Measurements from ENCODE around the gene THRB.

The THRB gene

GRCh38 chr3:24355806-24356205, 138.8 kb downstream of the THRB start:
- no peaks in the 10 kb centered on the region for H3K4me1 Mint-ChIP-seq

GRCh38 chr3:24354230-24354629, 140.4 kb downstream of the THRB start:
- no peak overlapping the region for H3K4me3 Mint-ChIP-seq
- H3K9me3 Mint-ChIP-seq = peaks cover 10% of the 10 kb centered on the region
- H3K4me1 Mint-ChIP-seq = no peaks in the 10 kb centered on the region
- peaks cover 2% of the 10 kb centered on the region for H3K27me3 Mint-ChIP-seq
- no peak overlapping the region for H3K27ac Mint-ChIP-seq
- H3K36me3 Mint-ChIP-seq = no peaks in the 10 kb centered on the region

More at GRCh38 chr3:24355806-24356205, 138.8 kb downstream of the THRB start:
- peaks cover 2% of the 10 kb centered on the region for H3K27me3 Mint-ChIP-seq
- H3K4me3 Mint-ChIP-seq = no peak overlapping the region
- H3K36me3 Mint-ChIP-seq = no peaks in the 10 kb centered on the region
- peaks cover 10% of the 10 kb centered on the region for H3K9me3 Mint-ChIP-seq
- H3K27ac Mint-ChIP-seq = no peak overlapping the region

- Mint-ChIP-seq H3K36me3 (no peaks in the 10 kb centered on the region), H3K9me3 (peaks cover 6% of the 10 kb centered on the region), H3K27ac (no peak overlapping the region), H3K4me3 (no peak overlapping the region), H3K4me1 (no peaks in the 10 kb centered on the region), H3K27me3 (peaks cover 2% of the 10 kb centered on the region)
Observed at GRCh38 chr3:24352893-24353553, 141.6 kb downstream of the THRB start.

- Mint-ChIP-seq H3K27me3 (peaks cover 2% of the 10 kb centered on the region), H3K9me3 (peaks cover 6% of the 10 kb centered on the region), H3K4me3 (no peak overlapping the region)
Observed at GRCh38 chr3:24351779-24352469, 142.7 kb downstream of the THRB start.

DNA sequence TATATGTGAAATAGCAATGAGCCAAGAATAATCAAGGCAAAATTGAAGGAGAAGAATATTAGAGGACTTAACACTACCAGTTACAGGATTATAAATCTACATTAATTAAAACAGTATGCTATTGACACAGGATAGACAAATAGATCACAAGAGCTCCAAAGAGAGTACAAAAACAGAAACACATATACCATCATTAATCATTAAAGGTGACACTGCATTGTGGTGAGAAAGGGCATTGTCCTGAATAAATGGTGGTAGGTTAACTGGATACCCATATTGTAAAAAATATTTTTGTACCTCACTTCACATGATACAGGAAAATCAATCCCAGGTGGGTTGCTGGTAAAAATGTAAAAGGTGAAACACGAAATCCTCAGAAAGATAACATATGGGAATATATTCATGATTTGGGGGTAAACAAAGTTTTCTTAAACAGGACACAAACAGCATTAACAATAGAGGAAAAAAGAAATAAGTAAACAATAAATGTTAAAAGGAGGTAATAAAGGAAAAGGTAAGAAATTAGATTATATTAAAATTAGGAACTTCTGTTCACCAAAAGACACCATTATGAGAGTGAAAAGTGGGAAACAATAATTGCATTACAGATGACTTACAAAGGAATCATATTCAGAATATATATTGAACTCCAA, 145.2 kb downstream of the THRB start:
- H3K36me3 Mint-ChIP-seq = no peaks in the 10 kb centered on the region
- H3K4me3 Mint-ChIP-seq = no peak overlapping the region
- H3K27me3 Mint-ChIP-seq = peaks cover 3% of the 10 kb centered on the region
- H3K9me3 Mint-ChIP-seq = peaks cover 6% of the 10 kb centered on the region
- no peak overlapping the region for H3K27ac Mint-ChIP-seq
- H3K4me1 Mint-ChIP-seq = no peaks in the 10 kb centered on the region

More at GRCh38 chr3:24351779-24352469, 142.7 kb downstream of the THRB start:
- Mint-ChIP-seq H3K4me1 (no peaks in the 10 kb centered on the region), H3K36me3 (no peaks in the 10 kb centered on the region), H3K27ac (no peak overlapping the region)

DNA sequence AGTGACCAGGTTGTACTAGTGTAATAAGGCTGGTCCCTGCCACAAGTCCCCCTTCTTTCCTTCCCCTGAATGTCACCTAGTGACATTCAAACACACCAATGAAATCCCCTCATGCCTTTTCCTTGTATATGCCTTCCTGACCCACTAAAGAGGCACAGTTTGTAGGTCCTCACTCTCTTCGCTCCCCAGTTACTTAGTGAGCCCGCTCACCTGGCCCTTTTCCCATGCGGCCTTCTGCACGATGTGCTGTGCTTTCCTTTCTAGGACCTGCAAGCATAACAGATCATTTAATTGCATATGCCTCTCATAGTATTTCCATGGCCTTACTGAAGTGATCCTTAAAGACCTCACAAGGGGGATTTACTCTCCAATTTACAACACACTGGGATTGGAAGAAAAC, 146.3 kb downstream of the THRB start:
- Mint-ChIP-seq H3K4me3 (no peak overlapping the region), H3K9me3 (peaks cover 6% of the 10 kb centered on the region), H3K4me1 (no peaks in the 10 kb centered on the region), H3K27ac (no peak overlapping the region), H3K36me3 (no peaks in the 10 kb centered on the region), H3K27me3 (peaks cover 5% of the 10 kb centered on the region)

- H3K36me3 Mint-ChIP-seq = no peaks in the 10 kb centered on the region
- no peaks in the 10 kb centered on the region for H3K9me3 Mint-ChIP-seq
- peaks cover 5% of the 10 kb centered on the region for H3K27me3 Mint-ChIP-seq
- H3K4me3 Mint-ChIP-seq = no peak overlapping the region
- H3K4me1 Mint-ChIP-seq = no peaks in the 10 kb centered on the region
- H3K27ac Mint-ChIP-seq = no peak overlapping the region
Observed at GRCh38 chr3:24344784-24345439, 149.7 kb downstream of the THRB start.

GRCh38 chr3:24343084-24343783, 151.4 kb downstream of the THRB start:
- Mint-ChIP-seq H3K27me3 (peaks cover 3% of the 10 kb centered on the region), H3K9me3 (no peaks in the 10 kb centered on the region), H3K36me3 (no peaks in the 10 kb centered on the region), H3K27ac (no peak overlapping the region), H3K4me1 (no peaks in the 10 kb centered on the region), H3K4me3 (no peak overlapping the region)

GRCh38 chr3:24342275-24342674, 152.4 kb downstream of the THRB start:
- no peaks in the 10 kb centered on the region for H3K4me1 Mint-ChIP-seq

DNA sequence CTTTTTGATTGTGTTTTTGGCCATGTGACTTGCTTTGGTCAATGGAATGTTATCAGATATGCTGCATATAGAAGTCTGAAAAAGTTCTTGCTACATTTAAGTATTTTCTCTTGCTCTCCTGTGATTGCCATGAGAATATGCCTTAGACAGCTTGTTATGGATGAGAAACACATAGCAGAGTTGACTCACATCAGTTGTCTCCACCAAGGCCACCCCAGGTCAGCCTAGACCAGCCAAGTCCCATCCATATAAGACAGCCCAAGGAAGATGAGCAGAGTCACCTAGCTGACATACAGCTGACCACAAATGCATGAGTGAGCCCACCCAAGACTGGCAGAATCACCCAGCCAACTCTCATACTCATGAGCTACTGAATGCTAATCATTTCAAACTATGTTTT, 153.0 kb downstream of the THRB start:
- Mint-ChIP-seq H3K36me3 (no peaks in the 10 kb centered on the region), H3K27ac (no peak overlapping the region), H3K4me3 (no peak overlapping the region), H3K9me3 (no peaks in the 10 kb centered on the region), H3K4me1 (no peaks in the 10 kb centered on the region), H3K27me3 (peaks cover 2% of the 10 kb centered on the region)

More at GRCh38 chr3:24342275-24342674, 152.4 kb downstream of the THRB start:
- Mint-ChIP-seq H3K27ac (no peak overlapping the region), H3K27me3 (peaks cover 2% of the 10 kb centered on the region), H3K4me3 (no peak overlapping the region), H3K36me3 (no peaks in the 10 kb centered on the region), H3K9me3 (no peaks in the 10 kb centered on the region)

DNA sequence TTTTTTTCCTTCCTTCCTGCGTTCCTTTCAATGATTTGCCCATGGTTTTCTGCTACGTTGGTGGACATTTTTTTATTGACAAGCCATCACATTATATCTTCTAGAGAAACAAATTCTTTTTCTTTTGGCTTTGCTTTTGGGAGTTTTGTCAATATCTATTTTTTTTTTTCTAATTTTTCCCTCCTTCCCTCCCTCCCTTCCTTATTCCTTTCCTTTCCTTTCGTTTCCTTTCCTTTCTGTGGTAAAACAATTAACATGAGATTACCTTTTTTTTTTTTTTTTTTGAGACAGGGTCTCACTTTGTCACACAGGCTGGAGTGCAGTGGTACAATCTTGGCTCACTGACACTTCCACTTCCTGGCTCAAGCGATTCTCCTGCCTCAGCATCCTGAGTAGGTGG, 153.7 kb downstream of the THRB start:
- Mint-ChIP-seq H3K27me3 (peaks cover 2% of the 10 kb centered on the region), H3K27ac (no peak overlapping the region), H3K4me1 (no peaks in the 10 kb centered on the region), H3K9me3 (no peaks in the 10 kb centered on the region), H3K4me3 (no peak overlapping the region), H3K36me3 (no peaks in the 10 kb centered on the region)

GRCh38 chr3:24340161-24340560, 154.5 kb downstream of the THRB start:
- Mint-ChIP-seq H3K4me1 (no peaks in the 10 kb centered on the region), H3K27me3 (peaks cover 2% of the 10 kb centered on the region), H3K27ac (no peak overlapping the region), H3K4me3 (no peak overlapping the region), H3K36me3 (no peaks in the 10 kb centered on the region), H3K9me3 (no peaks in the 10 kb centered on the region)

GRCh38 chr3:24339266-24339825, 155.3 kb downstream of the THRB start:
- no peaks in the 10 kb centered on the region for H3K4me1 Mint-ChIP-seq
- H3K4me3 Mint-ChIP-seq = no peak overlapping the region
- no peaks in the 10 kb centered on the region for H3K36me3 Mint-ChIP-seq
- no peak overlapping the region for H3K27ac Mint-ChIP-seq
- peaks cover under 1% of the 10 kb centered on the region for H3K27me3 Mint-ChIP-seq
- H3K9me3 Mint-ChIP-seq = no peaks in the 10 kb centered on the region

- Mint-ChIP-seq H3K4me3 (no peak overlapping the region), H3K4me1 (no peaks in the 10 kb centered on the region), H3K27ac (no peak overlapping the region), H3K9me3 (no peaks in the 10 kb centered on the region), H3K36me3 (no peaks in the 10 kb centered on the region), H3K27me3 (no peaks in the 10 kb centered on the region)
Observed at GRCh38 chr3:24338409-24339130, 156.1 kb downstream of the THRB start.
